22Rv1 (cell line): ENCODE data around the gene SLF2.

ENCODE experiments used
- H3K27ac ChIP-seq: fragments of 450-650 bp; 2 replicates; pipeline ENCODE4 v1.5.1; 2017
- CTCF ChIP-seq: fragments of 450-650 bp; IDR thresholded peaks from 2 replicates; pipeline ENCODE4 v1.5.1; 2017; ENCODE audit warnings: mild to moderate bottlenecking
- ZFX ChIP-seq: fragments of 450-650 bp; IDR thresholded peaks from 2 replicates; pipeline ENCODE4 v1.6.1; 2017; ENCODE audit warnings: antibody characterized with exemption, borderline replicate concordance

SLF2 gene

GRCh38 chr10:100930368-100930767 lies 17.6 kb downstream of the SLF2 start:
- no peak overlapping the region for H3K27ac ChIP-seq
- no peak for TF ChIP-seq ZFX
- TF ChIP-seq CTCF: no peak

GRCh38 chr10:100934084-100934659 lies 21.4 kb downstream of the SLF2 start:
- TF ChIP-seq ZFX (no peak), CTCF (peak; percentile 75)
- no peak overlapping the region for H3K27ac ChIP-seq

GRCh38 chr10:100939763-100940344 lies 27.1 kb downstream of the SLF2 start:
- no peak for TF ChIP-seq CTCF
- no peak for TF ChIP-seq ZFX
- H3K27ac ChIP-seq: 0 out of 2 replicates have a peak overlapping the region, but pooled peaks have one; percentile 7

GRCh38 chr10:100942229-100942628 lies 29.5 kb downstream of the SLF2 start:
- no peak overlapping the region for H3K27ac ChIP-seq
- no peak for TF ChIP-seq CTCF
- TF ChIP-seq ZFX: no peak

- H3K27ac ChIP-seq: no peak overlapping the region
- TF ChIP-seq ZFX: no peak
Measured at GRCh38 chr10:100943508-100943907, 30.7 kb downstream of the SLF2 start.

GRCh38 chr10:100945754-100946153 lies 33.0 kb downstream of the SLF2 start:
- no peak overlapping the region for H3K27ac ChIP-seq
- TF ChIP-seq CTCF: no peak
- no peak for TF ChIP-seq ZFX

- H3K27ac ChIP-seq: no peak overlapping the region
- TF ChIP-seq CTCF (no peak), ZFX (no peak)
Measured at GRCh38 chr10:100948916-100949315, 36.2 kb downstream of the SLF2 start.

- no peak overlapping the region for H3K27ac ChIP-seq
- TF ChIP-seq ZFX (no peak), CTCF (no peak)
Measured at GRCh38 chr10:100960251-100960650, 47.5 kb downstream of the SLF2 start.
